ENCODE measurements around the gene C10orf95. TPM values are rescaled to one million over a fixed set of nuclear protein-coding genes. Genes with fewer than 3 reads are reported as not detected.
A peak's percentile ranks its signal among the peaks of the same experiment; 100 is the strongest.

C10orf95 gene
- total and polyA plus RNA-seq, 10 of the 15 experiments (the other 5 are each of a cell fraction or from before 2014, with no cell fraction given) = 0.06 to 1.1 (median 0.31) TPM

MicroRNA genes within 50 kb of the gene (microRNA counts, 767-probe panel; counts per million panel counts)
- microRNA hsa-miR-146b-3p = 784 counts per million, percentile 18 among the panel's probes with 10 or more counts
- 2,083 counts per million, percentile 77 among the panel's probes with 10 or more counts for microRNA hsa-miR-146b-5p

Small RNA genes lying within 50 kb of the gene (microRNA-seq; reads per million reads assigned to microRNA genes)
- gene MIR146B = 317 reads per million, percentile 82 among the genes with 10 or more reads in this experiment

Small RNA genes lying within 50 kb of the gene (small RNA-seq; reads per million reads assigned to genes)
- gene MIR146B = 8,129 reads per million, percentile 100 among the genes with 10 or more reads in this experiment

Other genes starting within 250 kb of the C10orf95 start
Only the 7 nearest of the 10 such genes appear.
- 108 and 111 TPM in 2 replicates for gene NFKB2, start 55.8 kb downstream of the C10orf95 start, total RNA-seq (2014; rRNA removed)
- gene NFKB2, start 55.8 kb downstream of the C10orf95 start, total RNA-seq (2014; rRNA removed; fragmentation: Illumina TruSeq; extraction: Trizol) = 42.4 and 43.7 TPM in 2 replicates
- gene NFKB2, start 55.8 kb downstream of the C10orf95 start, total RNA-seq (2021) = 144 and 145 TPM in 2 replicates
- 62.4 and 113 TPM in 2 replicates for gene NFKB2, start 55.8 kb downstream of the C10orf95 start, polyA plus RNA-seq (2011; rRNA removed)
- gene NFKB2, start 55.8 kb downstream of the C10orf95 start, polyA plus RNA-seq (2014; fragmentation: Illumina TruSeq; extraction: Trizol) = 49.9 and 56.4 TPM in 2 replicates
- 1 to 10 TPM in 1 of 2 experiments, under 1 TPM in 1; 0.56 to 1.3 TPM for gene NFKB2, start 55.8 kb downstream of the C10orf95 start, polyA plus RNA-seq (2014; fragmentation: Nextera tagmentation; extraction: Ambion mirVana)
- 109 and 119 TPM in 2 replicates for gene NFKB2, start 55.8 kb downstream of the C10orf95 start, polyA plus RNA-seq (2014; rRNA removed)
- gene NFKB2, start 55.8 kb downstream of the C10orf95 start, polyA plus RNA-seq (2016; fragmentation: Nextera tagmentation; extraction: Ambion mirVana) = 10 to 100 TPM; 31.4 to 32.0 TPM
- 0.11 and 0.27 TPM in 2 replicates for gene PSD, start 32.8 kb downstream of the C10orf95 start, total RNA-seq (2014; rRNA removed)
- gene PSD, start 32.8 kb downstream of the C10orf95 start, total RNA-seq (2014; rRNA removed; fragmentation: Illumina TruSeq; extraction: Trizol) = 0.09 and 0.18 TPM in 2 replicates
- 0.16 and 0.56 TPM in 2 replicates for gene PSD, start 32.8 kb downstream of the C10orf95 start, total RNA-seq (2021)
- gene PSD, start 32.8 kb downstream of the C10orf95 start, polyA plus RNA-seq (2011; rRNA removed) = 0.41 and 0.55 TPM in 2 replicates
- gene PSD, start 32.8 kb downstream of the C10orf95 start, polyA plus RNA-seq (2014; fragmentation: Illumina TruSeq; extraction: Trizol) = 0.16 TPM in 1 of 2 replicates, not detected in the other
- gene PSD, start 32.8 kb downstream of the C10orf95 start, polyA plus RNA-seq (2014; fragmentation: Nextera tagmentation; extraction: Ambion mirVana) = not detected
- gene PSD, start 32.8 kb downstream of the C10orf95 start, polyA plus RNA-seq (2014; rRNA removed) = 0.25 and 0.77 TPM in 2 replicates
- 1 to 10 TPM; 1.7 to 2.0 TPM for gene PSD, start 32.8 kb downstream of the C10orf95 start, polyA plus RNA-seq (2016; fragmentation: Nextera tagmentation; extraction: Ambion mirVana)
- gene FBXL15, start 30.7 kb downstream of the C10orf95 start, total RNA-seq (2014; rRNA removed) = 13.8 and 14.4 TPM in 2 replicates
- gene FBXL15, start 30.7 kb downstream of the C10orf95 start, total RNA-seq (2014; rRNA removed; fragmentation: Illumina TruSeq; extraction: Trizol) = 1.8 and 1.9 TPM in 2 replicates
- gene FBXL15, start 30.7 kb downstream of the C10orf95 start, total RNA-seq (2021) = 13.5 and 14.7 TPM in 2 replicates
- gene FBXL15, start 30.7 kb downstream of the C10orf95 start, polyA plus RNA-seq (2011; rRNA removed) = 1.3 and 3.1 TPM in 2 replicates
- 0.11 and 0.54 TPM in 2 replicates for gene FBXL15, start 30.7 kb downstream of the C10orf95 start, polyA plus RNA-seq (2014; fragmentation: Illumina TruSeq; extraction: Trizol)
- under 1 TPM; 0.13 to 0.66 TPM for gene FBXL15, start 30.7 kb downstream of the C10orf95 start, polyA plus RNA-seq (2014; fragmentation: Nextera tagmentation; extraction: Ambion mirVana)
- gene FBXL15, start 30.7 kb downstream of the C10orf95 start, polyA plus RNA-seq (2014; rRNA removed) = 12.6 and 15.3 TPM in 2 replicates
- 10 to 100 TPM; 19.5 to 21.3 TPM for gene FBXL15, start 30.7 kb downstream of the C10orf95 start, polyA plus RNA-seq (2016; fragmentation: Nextera tagmentation; extraction: Ambion mirVana)
- 66.5 and 67.6 TPM in 2 replicates for gene CUEDC2, start 19.0 kb downstream of the C10orf95 start, total RNA-seq (2014; rRNA removed)
- 47.8 and 49.6 TPM in 2 replicates for gene CUEDC2, start 19.0 kb downstream of the C10orf95 start, total RNA-seq (2014; rRNA removed; fragmentation: Illumina TruSeq; extraction: Trizol)
- gene CUEDC2, start 19.0 kb downstream of the C10orf95 start, total RNA-seq (2021) = 82.5 and 85.5 TPM in 2 replicates
- 21.7 and 31.5 TPM in 2 replicates for gene CUEDC2, start 19.0 kb downstream of the C10orf95 start, polyA plus RNA-seq (2011; rRNA removed)
- gene CUEDC2, start 19.0 kb downstream of the C10orf95 start, polyA plus RNA-seq (2014; fragmentation: Illumina TruSeq; extraction: Trizol) = 34.4 and 84.2 TPM in 2 replicates
- gene CUEDC2, start 19.0 kb downstream of the C10orf95 start, polyA plus RNA-seq (2014; fragmentation: Nextera tagmentation; extraction: Ambion mirVana) = 10 to 100 TPM; 20.4 to 45.2 TPM
- gene CUEDC2, start 19.0 kb downstream of the C10orf95 start, polyA plus RNA-seq (2014; rRNA removed) = 75.9 and 88.0 TPM in 2 replicates
- 100 to 1,000 TPM; 116 to 121 TPM for gene CUEDC2, start 19.0 kb downstream of the C10orf95 start, polyA plus RNA-seq (2016; fragmentation: Nextera tagmentation; extraction: Ambion mirVana)
- gene ACTR1A, start 51.2 kb upstream of the C10orf95 start, total RNA-seq (2014; rRNA removed) = 74.7 and 78.7 TPM in 2 replicates
- 59.9 and 61.5 TPM in 2 replicates for gene ACTR1A, start 51.2 kb upstream of the C10orf95 start, total RNA-seq (2014; rRNA removed; fragmentation: Illumina TruSeq; extraction: Trizol)
- gene ACTR1A, start 51.2 kb upstream of the C10orf95 start, total RNA-seq (2021) = 78.4 and 80.0 TPM in 2 replicates
- gene ACTR1A, start 51.2 kb upstream of the C10orf95 start, polyA plus RNA-seq (2011; rRNA removed) = 67.2 and 97.2 TPM in 2 replicates
- 58.3 and 77.9 TPM in 2 replicates for gene ACTR1A, start 51.2 kb upstream of the C10orf95 start, polyA plus RNA-seq (2014; fragmentation: Illumina TruSeq; extraction: Trizol)
- gene ACTR1A, start 51.2 kb upstream of the C10orf95 start, polyA plus RNA-seq (2014; fragmentation: Nextera tagmentation; extraction: Ambion mirVana) = 10 to 100 TPM; 43.0 to 54.5 TPM
- 82.8 and 93.5 TPM in 2 replicates for gene ACTR1A, start 51.2 kb upstream of the C10orf95 start, polyA plus RNA-seq (2014; rRNA removed)
- gene ACTR1A, start 51.2 kb upstream of the C10orf95 start, polyA plus RNA-seq (2016; fragmentation: Nextera tagmentation; extraction: Ambion mirVana) = 100 to 1,000 TPM; 107 to 110 TPM
- 1.3 and 1.5 TPM in 2 replicates for gene SUFU, start 52.4 kb upstream of the C10orf95 start, total RNA-seq (2014; rRNA removed)
- gene SUFU, start 52.4 kb upstream of the C10orf95 start, total RNA-seq (2014; rRNA removed; fragmentation: Illumina TruSeq; extraction: Trizol) = 0.94 and 1.1 TPM in 2 replicates
- gene SUFU, start 52.4 kb upstream of the C10orf95 start, total RNA-seq (2021) = 5.6 and 7.7 TPM in 2 replicates
- gene SUFU, start 52.4 kb upstream of the C10orf95 start, polyA plus RNA-seq (2011; rRNA removed) = 1.7 and 2.8 TPM in 2 replicates
- 3.8 and 4.0 TPM in 2 replicates for gene SUFU, start 52.4 kb upstream of the C10orf95 start, polyA plus RNA-seq (2014; fragmentation: Illumina TruSeq; extraction: Trizol)
- under 1 TPM; 0.68 to 0.84 TPM for gene SUFU, start 52.4 kb upstream of the C10orf95 start, polyA plus RNA-seq (2014; fragmentation: Nextera tagmentation; extraction: Ambion mirVana)
- gene SUFU, start 52.4 kb upstream of the C10orf95 start, polyA plus RNA-seq (2014; rRNA removed) = 2.6 and 3.7 TPM in 2 replicates
- gene SUFU, start 52.4 kb upstream of the C10orf95 start, polyA plus RNA-seq (2016; fragmentation: Nextera tagmentation; extraction: Ambion mirVana) = 1 to 10 TPM; 2.2 to 3.1 TPM
- 18.7 and 19.0 TPM in 2 replicates for gene TRIM8, start 192.9 kb upstream of the C10orf95 start, total RNA-seq (2014; rRNA removed)
- gene TRIM8, start 192.9 kb upstream of the C10orf95 start, total RNA-seq (2014; rRNA removed; fragmentation: Illumina TruSeq; extraction: Trizol) = 13.5 and 15.9 TPM in 2 replicates
- gene TRIM8, start 192.9 kb upstream of the C10orf95 start, total RNA-seq (2021) = 44.2 and 53.2 TPM in 2 replicates
- gene TRIM8, start 192.9 kb upstream of the C10orf95 start, polyA plus RNA-seq (2011; rRNA removed) = 16.6 and 26.9 TPM in 2 replicates
- gene TRIM8, start 192.9 kb upstream of the C10orf95 start, polyA plus RNA-seq (2014; fragmentation: Illumina TruSeq; extraction: Trizol) = 9.9 and 22.4 TPM in 2 replicates
- 1 to 10 TPM; 7.9 to 9.5 TPM for gene TRIM8, start 192.9 kb upstream of the C10orf95 start, polyA plus RNA-seq (2014; fragmentation: Nextera tagmentation; extraction: Ambion mirVana)
- 33.5 and 37.5 TPM in 2 replicates for gene TRIM8, start 192.9 kb upstream of the C10orf95 start, polyA plus RNA-seq (2014; rRNA removed)
- gene TRIM8, start 192.9 kb upstream of the C10orf95 start, polyA plus RNA-seq (2016; fragmentation: Nextera tagmentation; extraction: Ambion mirVana) = 10 to 100 TPM; 27.3 to 27.6 TPM